WTC11 (cell line): ENCODE data around the gene FAM3C. TPM values are rescaled to one million over a fixed set of nuclear protein-coding genes. Genes with fewer than 3 reads are reported as not detected.

Source experiments
- ATAC-seq: fragments of 200-7000 bp; cut with Tn5 transposase; 2 replicates; pipeline ENCODE4 v1.10.0; 2021; ENCODE audit warnings: mild to moderate bottlenecking, moderate library complexity
- CTCF ChIA-PET: fragments of 300-600 bp; sonication (Branson Sonifier 250); formaldehyde crosslinking; loops from one replicate; lab custom pipeline; 2021; ENCODE audit warnings: antibody characterized with exemption; lab: Charles Lee
- POLR2A ChIA-PET: fragments of 350-600 bp; sonication (Branson Sonifier 250); formaldehyde crosslinking; loops from one replicate; lab custom pipeline; 2021; ENCODE audit warnings: antibody characterized with exemption; lab: Charles Lee
- DNase-seq: peaks from one replicate; pipeline ENCODE4 v3.0.0; 2021; ENCODE audit warnings: low spot score
- H3K27ac Mint-ChIP-seq: 2 replicates; pipeline ENCODE4 v1.8.0; 2021; ENCODE audit warnings: mixed read lengths
- H3K27me3 Mint-ChIP-seq: 2 replicates; pipeline ENCODE4 v1.8.0; 2021; ENCODE audit warnings: low read depth, mild to moderate bottlenecking, moderate library complexity, mixed read lengths
- H3K36me3 Mint-ChIP-seq: 2 replicates; pipeline ENCODE4 v1.8.0; 2021; ENCODE audit warnings: mixed read lengths
- H3K4me1 Mint-ChIP-seq: 2 replicates; pipeline ENCODE4 v1.8.0; 2022; ENCODE audit warnings: mixed read lengths
- H3K4me3 Mint-ChIP-seq: 2 replicates; pipeline ENCODE4 v1.8.0; 2021; ENCODE audit warnings: mild to moderate bottlenecking, moderate library complexity, mixed read lengths
- H3K9me3 Mint-ChIP-seq: 2 replicates; pipeline ENCODE4 v1.8.0; 2021; ENCODE audit warnings: mixed read lengths
- ELF4 ChIP-seq: sonication (generic); formaldehyde crosslinking; IDR thresholded peaks from 2 replicates; pipeline ENCODE4 v1.8.1; 2022; ENCODE audit warnings: low read depth, mild to moderate bottlenecking, moderate library complexity, missing genetic modification reagents
- IRF2 ChIP-seq: sonication (generic); formaldehyde crosslinking; IDR thresholded peaks from 2 replicates; pipeline ENCODE4 v1.8.0; 2022; ENCODE audit warnings: low read depth, missing genetic modification reagents, borderline replicate concordance
- MXD4 ChIP-seq: fragments of 250-450 bp; sonication (Bioruptor Pico); IDR thresholded peaks from 2 replicates; pipeline ENCODE4 v1.8.0; 2021; ENCODE audit warnings: mild to moderate bottlenecking, moderate library complexity, borderline replicate concordance
- NR1H2 ChIP-seq: sonication (generic); formaldehyde crosslinking; IDR thresholded peaks from 2 replicates; pipeline ENCODE4 v1.9.0; 2021; ENCODE audit warnings: mild to moderate bottlenecking, moderate library complexity, missing genetic modification reagents
- ZBTB21 ChIP-seq: sonication (generic); formaldehyde crosslinking; IDR thresholded peaks from 2 replicates; pipeline ENCODE4 v1.8.1; 2023; ENCODE audit warnings: mild to moderate bottlenecking, missing genetic modification reagents, borderline replicate concordance
- total RNA-seq: library from RNA; stranded (reverse); gene quantifications from 3 replicates; pipeline ENCODE4 v1.2.3, GENCODE V29; 2021
- TF ChIP-seq, protein P1 (sequence below): sonication (generic); formaldehyde crosslinking; IDR thresholded peaks from 2 replicates; pipeline ENCODE4 v1.8.0; 2023; ENCODE audit warnings: mild to moderate bottlenecking, missing genetic modification reagents
- TF ChIP-seq, protein P2 (sequence below): sonication (generic); formaldehyde crosslinking; IDR thresholded peaks from 2 replicates; pipeline ENCODE4 v1.8.1; 2023; ENCODE audit warnings: mild to moderate bottlenecking, missing genetic modification reagents, moderate library complexity
- TF ChIP-seq, protein P3 (sequence below): sonication (generic); formaldehyde crosslinking; conservative IDR thresholded peaks from 2 replicates; pipeline ENCODE4 v1.8.1; 2023; ENCODE audit warnings: mild to moderate bottlenecking, low read depth, missing genetic modification reagents, moderate library complexity
- TF ChIP-seq, protein P4 (sequence below): fragments of 250-450 bp; sonication (Bioruptor Pico); conservative IDR thresholded peaks from 2 replicates; pipeline ENCODE4 v1.9.0; 2021; ENCODE audit warnings: mild to moderate bottlenecking
- TF ChIP-seq, protein P5 (sequence below): sonication (generic); formaldehyde crosslinking; IDR thresholded peaks from 2 replicates; pipeline ENCODE4 v1.8.1; 2022; ENCODE audit warnings: mild to moderate bottlenecking, moderate library complexity, missing genetic modification reagents
- TF ChIP-seq, protein P6 (sequence below): sonication (generic); formaldehyde crosslinking; IDR thresholded peaks from 2 replicates; pipeline ENCODE4 v1.8.1; 2022; ENCODE audit warnings: low read depth, mild to moderate bottlenecking, moderate library complexity, missing genetic modification reagents, borderline replicate concordance
- TF ChIP-seq, protein P7 (sequence below): sonication (generic); formaldehyde crosslinking; IDR thresholded peaks from 2 replicates; pipeline ENCODE4 v1.8.1; 2023; ENCODE audit warnings: mild to moderate bottlenecking, missing genetic modification reagents, borderline replicate concordance
- TF ChIP-seq, protein P8 (sequence below): fragments of 250-450 bp; sonication (Bioruptor Pico); IDR thresholded peaks from 2 replicates; pipeline ENCODE4 v1.8.0; 2021; ENCODE audit warnings: mild to moderate bottlenecking
- TF ChIP-seq, protein P9 (sequence below): sonication (generic); formaldehyde crosslinking; IDR thresholded peaks from 2 replicates; pipeline ENCODE4 v1.8.0; 2022; ENCODE audit warnings: mild to moderate bottlenecking, missing genetic modification reagents
- TF ChIP-seq, protein P10 (sequence below): fragments of 250-450 bp; sonication (Bioruptor Pico); IDR thresholded peaks from 2 replicates; pipeline ENCODE4 v1.9.0; 2021; ENCODE audit warnings: mild to moderate bottlenecking

The FAM3C gene
- total RNA-seq, 1 experiment from 2014 or later, result 65.7 TPM

DNA sequence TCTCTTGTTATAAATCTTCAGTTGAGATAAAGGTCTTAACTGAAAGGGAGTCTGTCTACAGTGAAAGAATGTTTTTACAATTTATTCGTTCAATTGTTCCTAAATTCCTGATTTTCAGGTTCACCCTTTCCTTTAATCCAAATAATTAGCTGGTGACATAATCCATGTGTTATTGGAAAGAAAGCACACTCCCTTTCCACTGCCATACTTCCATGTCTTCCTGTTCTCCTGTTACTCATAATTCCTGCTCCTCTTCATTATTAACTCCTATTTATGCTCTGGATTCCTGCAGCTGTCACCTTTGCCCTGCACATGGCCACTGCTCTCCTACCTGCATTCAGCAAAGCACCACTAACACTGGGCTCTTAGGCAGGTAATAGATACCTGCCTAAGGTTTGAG lies 40.0 kb upstream of the FAM3C start:
- no peak overlapping the region for H3K27ac Mint-ChIP-seq
- DNase-seq (no peak), ATAC-seq (no peak)
- H3K9me3 Mint-ChIP-seq, result peaks cover 15% of the 10 kb centered on the region
- CTCF ChIA-PET, result no interaction called here
- POLR2A ChIA-PET, result no interaction called here
- no peaks in the 10 kb centered on the region for H3K27me3 Mint-ChIP-seq
- H3K4me3 Mint-ChIP-seq, result no peak overlapping the region
- peaks cover 19% of the 10 kb centered on the region for H3K36me3 Mint-ChIP-seq
- H3K4me1 Mint-ChIP-seq, result peaks cover 21% of the 10 kb centered on the region
- TF ChIP-seq, protein P1, sequence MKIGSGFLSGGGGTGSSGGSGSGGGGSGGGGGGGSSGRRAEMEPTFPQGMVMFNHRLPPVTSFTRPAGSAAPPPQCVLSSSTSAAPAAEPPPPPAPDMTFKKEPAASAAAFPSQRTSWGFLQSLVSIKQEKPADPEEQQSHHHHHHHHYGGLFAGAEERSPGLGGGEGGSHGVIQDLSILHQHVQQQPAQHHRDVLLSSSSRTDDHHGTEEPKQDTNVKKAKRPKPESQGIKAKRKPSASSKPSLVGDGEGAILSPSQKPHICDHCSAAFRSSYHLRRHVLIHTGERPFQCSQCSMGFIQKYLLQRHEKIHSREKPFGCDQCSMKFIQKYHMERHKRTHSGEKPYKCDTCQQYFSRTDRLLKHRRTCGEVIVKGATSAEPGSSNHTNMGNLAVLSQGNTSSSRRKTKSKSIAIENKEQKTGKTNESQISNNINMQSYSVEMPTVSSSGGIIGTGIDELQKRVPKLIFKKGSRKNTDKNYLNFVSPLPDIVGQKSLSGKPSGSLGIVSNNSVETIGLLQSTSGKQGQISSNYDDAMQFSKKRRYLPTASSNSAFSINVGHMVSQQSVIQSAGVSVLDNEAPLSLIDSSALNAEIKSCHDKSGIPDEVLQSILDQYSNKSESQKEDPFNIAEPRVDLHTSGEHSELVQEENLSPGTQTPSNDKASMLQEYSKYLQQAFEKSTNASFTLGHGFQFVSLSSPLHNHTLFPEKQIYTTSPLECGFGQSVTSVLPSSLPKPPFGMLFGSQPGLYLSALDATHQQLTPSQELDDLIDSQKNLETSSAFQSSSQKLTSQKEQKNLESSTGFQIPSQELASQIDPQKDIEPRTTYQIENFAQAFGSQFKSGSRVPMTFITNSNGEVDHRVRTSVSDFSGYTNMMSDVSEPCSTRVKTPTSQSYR (CRISPR knock-in tag), result no peak
- TF ChIP-seq ZBTB21 (no peak), ELF4 (CRISPR knock-in tag) (no peak), MXD4 (CRISPR knock-in tag) (no peak), IRF2 (CRISPR knock-in tag) (no peak), NR1H2 (CRISPR knock-in tag) (no peak)
- TF ChIP-seq, protein P2, sequence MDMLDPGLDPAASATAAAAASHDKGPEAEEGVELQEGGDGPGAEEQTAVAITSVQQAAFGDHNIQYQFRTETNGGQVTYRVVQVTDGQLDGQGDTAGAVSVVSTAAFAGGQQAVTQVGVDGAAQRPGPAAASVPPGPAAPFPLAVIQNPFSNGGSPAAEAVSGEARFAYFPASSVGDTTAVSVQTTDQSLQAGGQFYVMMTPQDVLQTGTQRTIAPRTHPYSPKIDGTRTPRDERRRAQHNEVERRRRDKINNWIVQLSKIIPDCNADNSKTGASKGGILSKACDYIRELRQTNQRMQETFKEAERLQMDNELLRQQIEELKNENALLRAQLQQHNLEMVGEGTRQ (CRISPR knock-in tag), result no peak
- TF ChIP-seq, protein P3, sequence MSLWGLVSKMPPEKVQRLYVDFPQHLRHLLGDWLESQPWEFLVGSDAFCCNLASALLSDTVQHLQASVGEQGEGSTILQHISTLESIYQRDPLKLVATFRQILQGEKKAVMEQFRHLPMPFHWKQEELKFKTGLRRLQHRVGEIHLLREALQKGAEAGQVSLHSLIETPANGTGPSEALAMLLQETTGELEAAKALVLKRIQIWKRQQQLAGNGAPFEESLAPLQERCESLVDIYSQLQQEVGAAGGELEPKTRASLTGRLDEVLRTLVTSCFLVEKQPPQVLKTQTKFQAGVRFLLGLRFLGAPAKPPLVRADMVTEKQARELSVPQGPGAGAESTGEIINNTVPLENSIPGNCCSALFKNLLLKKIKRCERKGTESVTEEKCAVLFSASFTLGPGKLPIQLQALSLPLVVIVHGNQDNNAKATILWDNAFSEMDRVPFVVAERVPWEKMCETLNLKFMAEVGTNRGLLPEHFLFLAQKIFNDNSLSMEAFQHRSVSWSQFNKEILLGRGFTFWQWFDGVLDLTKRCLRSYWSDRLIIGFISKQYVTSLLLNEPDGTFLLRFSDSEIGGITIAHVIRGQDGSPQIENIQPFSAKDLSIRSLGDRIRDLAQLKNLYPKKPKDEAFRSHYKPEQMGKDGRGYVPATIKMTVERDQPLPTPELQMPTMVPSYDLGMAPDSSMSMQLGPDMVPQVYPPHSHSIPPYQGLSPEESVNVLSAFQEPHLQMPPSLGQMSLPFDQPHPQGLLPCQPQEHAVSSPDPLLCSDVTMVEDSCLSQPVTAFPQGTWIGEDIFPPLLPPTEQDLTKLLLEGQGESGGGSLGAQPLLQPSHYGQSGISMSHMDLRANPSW (CRISPR knock-in tag), result no peak
- TF ChIP-seq, protein P4, sequence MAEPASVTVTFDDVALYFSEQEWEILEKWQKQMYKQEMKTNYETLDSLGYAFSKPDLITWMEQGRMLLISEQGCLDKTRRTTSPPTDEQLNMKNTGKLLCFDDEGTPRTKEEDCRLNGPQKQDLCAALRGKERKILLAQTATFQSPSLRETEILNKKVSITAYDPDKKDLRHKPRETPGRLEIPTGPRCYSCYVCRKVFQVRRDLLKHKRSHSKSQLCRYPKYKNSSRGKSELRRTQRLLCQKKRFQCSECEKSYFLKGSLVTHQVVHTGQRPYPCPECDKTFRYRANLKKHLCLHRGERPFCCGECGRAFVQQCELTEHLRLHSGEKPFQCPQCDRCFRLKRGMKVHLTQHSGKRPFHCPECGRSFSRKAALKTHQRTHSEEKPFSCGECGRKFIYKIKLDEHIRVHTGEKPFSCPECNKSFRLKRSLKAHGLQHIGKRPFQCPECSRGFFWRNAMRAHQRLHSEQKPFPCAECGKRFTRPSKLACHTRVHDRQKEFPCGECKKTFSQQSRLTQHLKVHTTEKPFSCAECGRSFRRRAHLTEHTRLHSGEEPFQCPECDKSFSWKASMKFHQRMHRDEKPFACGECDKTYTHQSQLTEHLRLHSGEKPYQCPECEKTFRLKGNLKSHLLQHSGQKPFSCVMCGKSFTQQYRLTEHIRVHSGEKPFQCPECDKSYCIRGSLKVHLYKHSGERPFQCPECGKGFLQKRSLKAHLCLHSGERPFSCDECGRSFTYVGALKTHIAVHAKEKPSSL, result no peak
- TF ChIP-seq, protein P5, sequence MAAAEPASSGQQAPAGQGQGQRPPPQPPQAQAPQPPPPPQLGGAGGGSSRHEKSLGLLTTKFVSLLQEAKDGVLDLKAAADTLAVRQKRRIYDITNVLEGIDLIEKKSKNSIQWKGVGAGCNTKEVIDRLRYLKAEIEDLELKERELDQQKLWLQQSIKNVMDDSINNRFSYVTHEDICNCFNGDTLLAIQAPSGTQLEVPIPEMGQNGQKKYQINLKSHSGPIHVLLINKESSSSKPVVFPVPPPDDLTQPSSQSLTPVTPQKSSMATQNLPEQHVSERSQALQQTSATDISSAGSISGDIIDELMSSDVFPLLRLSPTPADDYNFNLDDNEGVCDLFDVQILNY (CRISPR knock-in tag), result no peak
- TF ChIP-seq, protein P6, sequence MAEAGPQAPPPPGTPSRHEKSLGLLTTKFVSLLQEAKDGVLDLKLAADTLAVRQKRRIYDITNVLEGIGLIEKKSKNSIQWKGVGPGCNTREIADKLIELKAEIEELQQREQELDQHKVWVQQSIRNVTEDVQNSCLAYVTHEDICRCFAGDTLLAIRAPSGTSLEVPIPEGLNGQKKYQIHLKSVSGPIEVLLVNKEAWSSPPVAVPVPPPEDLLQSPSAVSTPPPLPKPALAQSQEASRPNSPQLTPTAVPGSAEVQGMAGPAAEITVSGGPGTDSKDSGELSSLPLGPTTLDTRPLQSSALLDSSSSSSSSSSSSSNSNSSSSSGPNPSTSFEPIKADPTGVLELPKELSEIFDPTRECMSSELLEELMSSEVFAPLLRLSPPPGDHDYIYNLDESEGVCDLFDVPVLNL (CRISPR knock-in tag), result no peak
- TF ChIP-seq, protein P7, sequence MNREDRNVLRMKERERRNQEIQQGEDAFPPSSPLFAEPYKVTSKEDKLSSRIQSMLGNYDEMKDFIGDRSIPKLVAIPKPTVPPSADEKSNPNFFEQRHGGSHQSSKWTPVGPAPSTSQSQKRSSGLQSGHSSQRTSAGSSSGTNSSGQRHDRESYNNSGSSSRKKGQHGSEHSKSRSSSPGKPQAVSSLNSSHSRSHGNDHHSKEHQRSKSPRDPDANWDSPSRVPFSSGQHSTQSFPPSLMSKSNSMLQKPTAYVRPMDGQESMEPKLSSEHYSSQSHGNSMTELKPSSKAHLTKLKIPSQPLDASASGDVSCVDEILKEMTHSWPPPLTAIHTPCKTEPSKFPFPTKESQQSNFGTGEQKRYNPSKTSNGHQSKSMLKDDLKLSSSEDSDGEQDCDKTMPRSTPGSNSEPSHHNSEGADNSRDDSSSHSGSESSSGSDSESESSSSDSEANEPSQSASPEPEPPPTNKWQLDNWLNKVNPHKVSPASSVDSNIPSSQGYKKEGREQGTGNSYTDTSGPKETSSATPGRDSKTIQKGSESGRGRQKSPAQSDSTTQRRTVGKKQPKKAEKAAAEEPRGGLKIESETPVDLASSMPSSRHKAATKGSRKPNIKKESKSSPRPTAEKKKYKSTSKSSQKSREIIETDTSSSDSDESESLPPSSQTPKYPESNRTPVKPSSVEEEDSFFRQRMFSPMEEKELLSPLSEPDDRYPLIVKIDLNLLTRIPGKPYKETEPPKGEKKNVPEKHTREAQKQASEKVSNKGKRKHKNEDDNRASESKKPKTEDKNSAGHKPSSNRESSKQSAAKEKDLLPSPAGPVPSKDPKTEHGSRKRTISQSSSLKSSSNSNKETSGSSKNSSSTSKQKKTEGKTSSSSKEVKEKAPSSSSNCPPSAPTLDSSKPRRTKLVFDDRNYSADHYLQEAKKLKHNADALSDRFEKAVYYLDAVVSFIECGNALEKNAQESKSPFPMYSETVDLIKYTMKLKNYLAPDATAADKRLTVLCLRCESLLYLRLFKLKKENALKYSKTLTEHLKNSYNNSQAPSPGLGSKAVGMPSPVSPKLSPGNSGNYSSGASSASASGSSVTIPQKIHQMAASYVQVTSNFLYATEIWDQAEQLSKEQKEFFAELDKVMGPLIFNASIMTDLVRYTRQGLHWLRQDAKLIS (CRISPR knock-in tag), result no peak
- TF ChIP-seq, protein P8, sequence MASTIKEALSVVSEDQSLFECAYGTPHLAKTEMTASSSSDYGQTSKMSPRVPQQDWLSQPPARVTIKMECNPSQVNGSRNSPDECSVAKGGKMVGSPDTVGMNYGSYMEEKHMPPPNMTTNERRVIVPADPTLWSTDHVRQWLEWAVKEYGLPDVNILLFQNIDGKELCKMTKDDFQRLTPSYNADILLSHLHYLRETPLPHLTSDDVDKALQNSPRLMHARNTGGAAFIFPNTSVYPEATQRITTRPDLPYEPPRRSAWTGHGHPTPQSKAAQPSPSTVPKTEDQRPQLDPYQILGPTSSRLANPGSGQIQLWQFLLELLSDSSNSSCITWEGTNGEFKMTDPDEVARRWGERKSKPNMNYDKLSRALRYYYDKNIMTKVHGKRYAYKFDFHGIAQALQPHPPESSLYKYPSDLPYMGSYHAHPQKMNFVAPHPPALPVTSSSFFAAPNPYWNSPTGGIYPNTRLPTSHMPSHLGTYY (CRISPR knock-in tag), result no peak
- TF ChIP-seq, protein P9, sequence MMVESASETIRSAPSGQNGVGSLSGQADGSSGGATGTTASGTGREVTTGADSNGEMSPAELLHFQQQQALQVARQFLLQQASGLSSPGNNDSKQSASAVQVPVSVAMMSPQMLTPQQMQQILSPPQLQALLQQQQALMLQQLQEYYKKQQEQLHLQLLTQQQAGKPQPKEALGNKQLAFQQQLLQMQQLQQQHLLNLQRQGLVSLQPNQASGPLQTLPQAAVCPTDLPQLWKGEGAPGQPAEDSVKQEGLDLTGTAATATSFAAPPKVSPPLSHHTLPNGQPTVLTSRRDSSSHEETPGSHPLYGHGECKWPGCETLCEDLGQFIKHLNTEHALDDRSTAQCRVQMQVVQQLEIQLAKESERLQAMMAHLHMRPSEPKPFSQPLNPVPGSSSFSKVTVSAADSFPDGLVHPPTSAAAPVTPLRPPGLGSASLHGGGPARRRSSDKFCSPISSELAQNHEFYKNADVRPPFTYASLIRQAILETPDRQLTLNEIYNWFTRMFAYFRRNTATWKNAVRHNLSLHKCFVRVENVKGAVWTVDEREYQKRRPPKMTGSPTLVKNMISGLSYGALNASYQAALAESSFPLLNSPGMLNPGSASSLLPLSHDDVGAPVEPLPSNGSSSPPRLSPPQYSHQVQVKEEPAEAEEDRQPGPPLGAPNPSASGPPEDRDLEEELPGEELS, result no peak
- TF ChIP-seq, protein P10, sequence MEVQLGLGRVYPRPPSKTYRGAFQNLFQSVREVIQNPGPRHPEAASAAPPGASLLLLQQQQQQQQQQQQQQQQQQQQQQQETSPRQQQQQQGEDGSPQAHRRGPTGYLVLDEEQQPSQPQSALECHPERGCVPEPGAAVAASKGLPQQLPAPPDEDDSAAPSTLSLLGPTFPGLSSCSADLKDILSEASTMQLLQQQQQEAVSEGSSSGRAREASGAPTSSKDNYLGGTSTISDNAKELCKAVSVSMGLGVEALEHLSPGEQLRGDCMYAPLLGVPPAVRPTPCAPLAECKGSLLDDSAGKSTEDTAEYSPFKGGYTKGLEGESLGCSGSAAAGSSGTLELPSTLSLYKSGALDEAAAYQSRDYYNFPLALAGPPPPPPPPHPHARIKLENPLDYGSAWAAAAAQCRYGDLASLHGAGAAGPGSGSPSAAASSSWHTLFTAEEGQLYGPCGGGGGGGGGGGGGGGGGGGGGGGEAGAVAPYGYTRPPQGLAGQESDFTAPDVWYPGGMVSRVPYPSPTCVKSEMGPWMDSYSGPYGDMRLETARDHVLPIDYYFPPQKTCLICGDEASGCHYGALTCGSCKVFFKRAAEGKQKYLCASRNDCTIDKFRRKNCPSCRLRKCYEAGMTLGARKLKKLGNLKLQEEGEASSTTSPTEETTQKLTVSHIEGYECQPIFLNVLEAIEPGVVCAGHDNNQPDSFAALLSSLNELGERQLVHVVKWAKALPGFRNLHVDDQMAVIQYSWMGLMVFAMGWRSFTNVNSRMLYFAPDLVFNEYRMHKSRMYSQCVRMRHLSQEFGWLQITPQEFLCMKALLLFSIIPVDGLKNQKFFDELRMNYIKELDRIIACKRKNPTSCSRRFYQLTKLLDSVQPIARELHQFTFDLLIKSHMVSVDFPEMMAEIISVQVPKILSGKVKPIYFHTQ (CRISPR knock-in tag), result no peak
